H1 (cell line): ENCODE measurements around the gene CFD. TPM values are rescaled to one million over a fixed set of nuclear protein-coding genes. Genes with fewer than 3 reads are reported as not detected.

Experiments
- CTCF ChIA-PET: fragments of 300-600 bp; sonication (Branson Sonifier 250); formaldehyde crosslinking; loops from one replicate; lab custom pipeline; 2021; ENCODE audit not compliant: partially characterized antibody; lab: Charles Lee
- POLR2A ChIA-PET: fragments of 300-600 bp; sonication (Branson Sonifier 250); formaldehyde crosslinking; loops from one replicate; lab custom pipeline; 2021; ENCODE audit warnings: inconsistent platforms; ENCODE audit not compliant: partially characterized antibody; lab: Charles Lee
- DNase-seq, 2 experiments: peaks; one replicate each; pipeline versions ENCODE4 v3.0.0 to v3.0.0-alpha.2; 2010 to 2022; ENCODE audit warnings: low spot score in 2 of 2, low read depth in 1 of 2, mixed read lengths in 1 of 2
- FAIRE-seq: peaks from 2 replicates; lab custom pipeline; 2011; peaks lifted over from hg19 to GRCh38; lab: Jason Lieb, UNC
- H2AFZ ChIP-seq: 2 replicates; pipeline ENCODE4 v1.8.1; 2012; ENCODE audit warnings: low read length, inconsistent platforms
- H2AK5ac ChIP-seq: 2 replicates; pipeline ENCODE4 v1.6.1; 2013; ENCODE audit warnings: low read depth, low read length
- H2BK120ac ChIP-seq: replicated peaks from 2 replicates; pipeline ENCODE3; 2013; ENCODE audit warnings: low read depth, low read length, inconsistent platforms
- H2BK12ac ChIP-seq: 2 replicates; pipeline ENCODE4 v1.6.1; 2013; ENCODE audit warnings: low read depth, low read length
- H2BK15ac ChIP-seq: 2 replicates; pipeline ENCODE4 v1.6.1; 2013; ENCODE audit warnings: low read length
- H2BK20ac ChIP-seq: 2 replicates; pipeline ENCODE4 v1.6.1; 2013; ENCODE audit warnings: low read length
- H2BK5ac ChIP-seq: 2 replicates; pipeline ENCODE4 v1.6.1; 2013; ENCODE audit warnings: low read depth, low read length
- H3K14ac ChIP-seq: 2 replicates; pipeline ENCODE4 v1.6.1; 2013; ENCODE audit warnings: inconsistent platforms; ENCODE audit not compliant: insufficient read length
- H3K18ac ChIP-seq: 2 replicates; pipeline ENCODE4 v1.6.1; 2013; ENCODE audit warnings: low read length; ENCODE audit errors: extremely low read depth
- H3K23ac ChIP-seq: 2 replicates; pipeline ENCODE4 v1.6.1; 2013; ENCODE audit warnings: inconsistent platforms; ENCODE audit not compliant: insufficient read length
- H3K23me2 ChIP-seq: 2 replicates; pipeline ENCODE4 v1.6.1; 2013; ENCODE audit warnings: low read depth, low read length
- H3K27ac ChIP-seq: 2 replicates; pipeline ENCODE4 v1.6.1; 2011; ENCODE audit warnings: low read depth, low read length, inconsistent platforms
- H3K27me3 ChIP-seq, 4 experiments: replicated peaks in 1 of 4; 1 replicate in 1 of 4; 2 replicates in 3 of 4; pipeline versions ENCODE4 v1.6.1 to v1.8.1; 2011 to 2013; ENCODE audit warnings: low read length in 3 of 4, mild to moderate bottlenecking in 3 of 4, inconsistent platforms in 2 of 4, mixed read lengths in 2 of 4, moderate library complexity in 1 of 4; ENCODE audit not compliant: control insufficient read depth in 3 of 4, insufficient read depth in 3 of 4; ENCODE audit errors: extremely low read depth in 1 of 4
- H3K36me3 ChIP-seq, 4 experiments: 2 replicates each; pipeline versions ENCODE4 v1.6.1 to v1.8.1; 2011 to 2013; ENCODE audit warnings: mild to moderate bottlenecking in 4 of 4, low read length in 3 of 4, moderate library complexity in 2 of 4, control low read depth in 1 of 4, inconsistent platforms in 1 of 4; ENCODE audit not compliant: insufficient read depth in 4 of 4, control insufficient read depth in 2 of 4
- H3K4ac ChIP-seq: replicated peaks from 2 replicates; pipeline ENCODE3; 2013; ENCODE audit warnings: low read length, low read depth, mixed read lengths, inconsistent platforms; ENCODE audit not compliant: insufficient read length
- H3K4me1 ChIP-seq, 4 experiments: replicated peaks in 1 of 4; 1 replicate in 1 of 4; 2 replicates in 3 of 4; pipeline versions ENCODE4 v1.6.1 to v1.8.1; 2011 to 2013; ENCODE audit warnings: low read length in 3 of 4, inconsistent platforms in 2 of 4, mixed read lengths in 1 of 4; ENCODE audit not compliant: insufficient read depth in 4 of 4, control insufficient read depth in 3 of 4
- H3K4me2 ChIP-seq, 2 experiments: 2 replicates each; pipeline versions ENCODE4 v1.6.1 to v1.8.1; 2011 to 2013; ENCODE audit warnings: low read depth in 2 of 2, low read length in 2 of 2, control low read depth in 1 of 2, inconsistent platforms in 1 of 2, mild to moderate bottlenecking in 1 of 2; ENCODE audit not compliant: insufficient read depth in 1 of 2
- H3K4me3 ChIP-seq, 4 experiments: fragments of 200-600, 300-600 bp in 1 of 4; sonication (generic), shearing (Covaris generic), sonication (Bioruptor Twin) in 1 of 4; 2 replicates each; pipeline versions ENCODE4 v1.5.1 to v1.8.1; 2011 to 2016; ENCODE audit warnings: low read length in 4 of 4, low read depth in 3 of 4, control low read depth in 2 of 4, inconsistent platforms in 2 of 4, mild to moderate bottlenecking in 2 of 4, mixed read lengths in 1 of 4, moderate library complexity in 1 of 4; ENCODE audit not compliant: insufficient read depth in 2 of 4; ENCODE audit errors: extremely low read depth in 1 of 4
- H3K56ac ChIP-seq: replicated peaks from 2 replicates; pipeline ENCODE3; 2013; ENCODE audit warnings: low read depth, mild to moderate bottlenecking, mixed read lengths, low read length, inconsistent platforms; ENCODE audit not compliant: insufficient read length
- H3K79me1 ChIP-seq: 2 replicates; pipeline ENCODE4 v1.6.1; 2013; ENCODE audit warnings: low read depth, low read length, control low read depth
- H3K79me2 ChIP-seq, 2 experiments: 2 replicates each; pipeline versions ENCODE4 v1.6.1 to v1.8.1; 2012 to 2013; ENCODE audit warnings: low read length in 2 of 2, mild to moderate bottlenecking in 2 of 2, inconsistent platforms in 1 of 2; ENCODE audit not compliant: insufficient read depth in 2 of 2, control insufficient read depth in 1 of 2
- H3K9ac ChIP-seq, 4 experiments: replicated peaks in 1 of 4; 1 replicate in 1 of 4; 2 replicates in 3 of 4; pipeline versions ENCODE4 v1.6.1 to v1.8.1; 2011 to 2013; ENCODE audit warnings: low read depth in 3 of 4, low read length in 3 of 4, control low read depth in 2 of 4, mild to moderate bottlenecking in 2 of 4, moderate library complexity in 2 of 4, inconsistent platforms in 1 of 4; ENCODE audit errors: extremely low read depth in 1 of 4
- H3K9me3 ChIP-seq, 2 experiments: 2 replicates each; pipeline versions ENCODE4 v1.6.1 to v1.8.1; 2012 to 2013; ENCODE audit warnings: mild to moderate bottlenecking in 2 of 2, moderate library complexity in 2 of 2, control low read depth in 1 of 2, inconsistent platforms in 1 of 2, low read depth in 1 of 2, low read length in 1 of 2, mixed read lengths in 1 of 2; ENCODE audit not compliant: insufficient read depth in 2 of 2
- H4K20me1 ChIP-seq, 2 experiments: replicated peaks in 1 of 2; 2 replicates each; pipeline versions ENCODE3 to v1.8.1; 2011 to 2013; ENCODE audit warnings: inconsistent platforms in 2 of 2, low read length in 2 of 2, mild to moderate bottlenecking in 1 of 2; ENCODE audit not compliant: insufficient read depth in 2 of 2, control insufficient read depth in 1 of 2
- H4K5ac ChIP-seq: 2 replicates; pipeline ENCODE4 v1.6.1; 2013; ENCODE audit warnings: low read length, low read depth, mixed read lengths, inconsistent platforms; ENCODE audit not compliant: insufficient read length
- H4K8ac ChIP-seq: 2 replicates; pipeline ENCODE4 v1.8.0; 2013; ENCODE audit warnings: mild to moderate bottlenecking, moderate library complexity, low read length, inconsistent platforms; ENCODE audit not compliant: insufficient read depth; ENCODE audit errors: extremely low read depth
- H4K91ac ChIP-seq: replicated peaks from 2 replicates; pipeline ENCODE3; 2013; ENCODE audit warnings: low read length, mixed read lengths, inconsistent platforms; ENCODE audit not compliant: insufficient read length
- ATF3 ChIP-seq: IDR thresholded peaks from 2 replicates; pipeline ENCODE4 v1.6.1; 2011; ENCODE audit warnings: low read depth, mild to moderate bottlenecking, low read length; ENCODE audit not compliant: insufficient read depth
- BRCA1 ChIP-seq: IDR thresholded peaks from 2 replicates; pipeline ENCODE4 v1.6.1; 2012; ENCODE audit warnings: low read depth, low read length, improper control_type of control experiment
- CEBPB ChIP-seq: IDR thresholded peaks from 2 replicates; pipeline ENCODE4 v1.6.1; 2012; ENCODE audit warnings: low read depth, low read length
- E2F6 ChIP-seq: IDR thresholded peaks from 2 replicates; pipeline ENCODE4 v1.6.1; 2012; ENCODE audit warnings: inconsistent platforms
- GTF2F1 ChIP-seq: IDR thresholded peaks from 2 replicates; pipeline ENCODE4 v1.6.1; 2012; ENCODE audit warnings: low read depth, low read length, improper control_type of control experiment, borderline replicate concordance
- POLR2AphosphoS5 ChIP-seq: IDR thresholded peaks from 2 replicates; pipeline ENCODE4 v1.6.1; 2011; ENCODE audit warnings: low read depth, low read length
- RAD21 ChIP-seq, 2 experiments: IDR thresholded peaks in 1 of 2; conservative IDR thresholded peaks in 1 of 2; 2 replicates each; pipeline ENCODE4 v1.6.1; 2011; ENCODE audit warnings: low read depth in 2 of 2, low read length in 2 of 2, improper control_type of control experiment in 1 of 2, inconsistent platforms in 1 of 2, mild to moderate bottlenecking in 1 of 2, moderate library complexity in 1 of 2
- RBBP5 ChIP-seq: IDR thresholded peaks from 2 replicates; pipeline ENCODE4 v1.7.1; 2012; ENCODE audit warnings: low read depth, mild to moderate bottlenecking, inconsistent platforms, low read length, moderate library complexity, borderline replicate concordance
- SAP30 ChIP-seq: fragments of 300-600 bp; sonication (generic); IDR thresholded peaks from 2 replicates; pipeline ENCODE4 v1.7.1; 2012; ENCODE audit warnings: low read length, moderate library complexity, mild to moderate bottlenecking, inconsistent platforms; ENCODE audit not compliant: insufficient read depth, insufficient replicate concordance
- SP2 ChIP-seq: IDR thresholded peaks from 2 replicates; pipeline ENCODE4 v1.6.1; 2012; ENCODE audit warnings: mild to moderate bottlenecking, low read length, inconsistent platforms
- SUZ12 ChIP-seq: fragments of 200-600 bp; sonication (generic); IDR thresholded peaks from 2 replicates; pipeline ENCODE4 v1.6.1; 2012; ENCODE audit warnings: mild to moderate bottlenecking, inconsistent platforms, low read length, moderate library complexity, mixed read lengths
- TEAD4 ChIP-seq: IDR thresholded peaks from 2 replicates; pipeline ENCODE4 v1.6.1; 2012; ENCODE audit warnings: low read depth, low read length, inconsistent platforms, mixed read lengths
- whole genome bisulfite sequencing, 2 experiments: shearing (Covaris generic) in 1 of 2; methylation state at CpG; one replicate each; pipeline versions ENCODE4 v1.1.6 to v1.1.7; 2013 to 2015; ENCODE audit warnings: low lambda C conversion rate in 2 of 2, mixed read lengths in 2 of 2, inconsistent platforms in 1 of 2, low coverage in 1 of 2, missing lambda C conversion rate in 1 of 2; ENCODE audit not compliant: insufficient replicate concordance in 2 of 2, insufficient coverage in 1 of 2, insufficient read length in 1 of 2; ENCODE audit errors: extremely low coverage in 1 of 2, missing lambda C conversion rate in 1 of 2; 5-methylcytosine and 5-hydroxymethylcytosine counted together
- polyA plus RNA-seq, 7 experiments: library from polyadenylated mRNA; depleted of rRNA in 3 of 7; stranded (reverse) in 5 of 7; unstranded in 2 of 7; fragments of >200 nt in 5 of 7; fragments of 200-250 nt in 2 of 7; gene quantifications; 1 replicate in 5 of 7; 2 replicates in 1 of 7; 4 replicates in 1 of 7; pipeline versions ENCODE4 v1.2.1 to v1.2.3, GENCODE V29; 2011 to 2013; ENCODE audit warnings: missing spikeins in 2 of 7, mixed read lengths in 2 of 7
- total RNA-seq: library from RNA; stranded (reverse); fragmentation: NEBNext Ultra II Directional; extraction: Animal tissue kit (Norgen Biotek cat#: 25700); gene quantifications from 2 replicates; pipeline ENCODE4 v1.2.1, GENCODE V29; 2021

CFD gene
- total and polyA plus RNA-seq, 2 of the 8 experiments (the other 6 are each of a cell fraction or from before 2014, with no cell fraction given) = 1.7 to 2.8 TPM

GRCh38 chr19:827314-827709 is 32.2 kb upstream of the CFD start:
- Histone ChIP-seq H4K5ac (no peak overlapping the region), H2BK120ac (no peak overlapping the region), H2BK5ac (no peak overlapping the region), H3K27me3 (no peaks in the 10 kb centered on the region), H3K27ac (no peak overlapping the region), H3K9me3 (no peaks in the 10 kb centered on the region), H4K20me1 (no peaks in the 10 kb centered on the region), H3K14ac (no peak overlapping the region), H3K79me2 (no peaks in the 10 kb centered on the region), H3K9ac (no peak overlapping the region), H3K4me1 (peaks cover 0 to 7% (median 5%) of the 10 kb centered on the region in 4 experiments; a peak in 5 of 7 replicates), H3K36me3 (no peaks in the 10 kb centered on the region), H4K91ac (no peak overlapping the region), H4K8ac (no peak overlapping the region), H3K56ac (no peak overlapping the region), H3K4ac (no peak overlapping the region), H3K23ac (no peak overlapping the region), H3K18ac (no peak overlapping the region), H2AK5ac (no peak overlapping the region), H3K23me2 (no peaks in the 10 kb centered on the region; the same call in 1 of the 2 replicates), H2BK15ac (no peak overlapping the region), H2AFZ (no peak overlapping the region), H2BK12ac (no peak overlapping the region), H2BK20ac (no peak overlapping the region), H3K4me3 (no peak overlapping the region), H3K79me1 (no peaks in the 10 kb centered on the region), H3K4me2 (no peak overlapping the region)
- CTCF ChIA-PET = interaction anchor here (1.1 to 1.8 kb wide), 3 partner anchors 10 to 70 kb away, joined by 3 to 4 read pairs (median 4); no protein-coding TSS in a partner anchor
- DNase-seq (no peak), FAIRE-seq (no peak)
- POLR2A ChIA-PET = interaction anchor here (1.2 to 12.0 kb wide), 4 partner anchors 10 to 36 kb away, joined by 4 to 277 read pairs (median 7); partner anchors contain the start of gene PTBP1
- 96% methylated on average over 11 of the region's 11 CpGs; no CpG with 5 or more reads in 1 of the 2 experiments for WGBS, 2 experiments
- TF ChIP-seq SP2 (no peak), POLR2AphosphoS5 (no peak), BRCA1 (no peak), RAD21 (IDR thresholded peaks at IDR 0.05 in 1 of 2, conservative IDR thresholded peaks at IDR 0.05 in 1 of 2; ENCODE audit: low read depth in 2 of 2, low read length in 2 of 2) (no peak), RBBP5 (no peak), ATF3 (no peak), SAP30 (no peak), TEAD4 (no peak), E2F6 (no peak), CEBPB (no peak), SUZ12 (no peak), GTF2F1 (no peak)
